ENCODE results near the gene D2HGDH.
A peak's percentile ranks its signal among the peaks of the same experiment; 100 is the strongest.

The D2HGDH gene

GRCh38 chr2:241734467-241735208, at the start of gene D2HGDH:
Gene D2HGDH, plus strand, starts transcription at chr2:241734630. Its CDS starts 595 bp downstream, at chr2:241735225.
- FAIRE-seq, result no peak

GRCh38 chr2:241686324-241686649, 48.1 kb upstream of the D2HGDH start:
- DNase-seq (ENCODE audit: insufficient read length, low spot score) (no peak), FAIRE-seq (no peak)
- TF ChIP-seq CTCF (IDR thresholded peaks at IDR 0.05; ENCODE audit: insufficient read depth, missing control alignments), result no peak

More at GRCh38 chr2:241734467-241735208, at the start of gene D2HGDH:
- peak; percentile 80 for DNase-seq (ENCODE audit: insufficient read length, low spot score)
- TF ChIP-seq CTCF (IDR thresholded peaks at IDR 0.05; ENCODE audit: insufficient read depth, missing control alignments), result no peak

- FAIRE-seq (no peak), DNase-seq (ENCODE audit: insufficient read length, low spot score) (peak; percentile 96)
- no peak for TF ChIP-seq CTCF (IDR thresholded peaks at IDR 0.05; ENCODE audit: insufficient read depth, missing control alignments)
These were observed 47.6 kb upstream of the D2HGDH start, which contains the start of gene DTYMK for GRCh38 chr2:241686650-241687425. Gene DTYMK, minus strand, starts transcription at chr2:241686815. Its CDS starts 32 bp downstream, at chr2:241686783.

- no peak for FAIRE-seq
- no peak for TF ChIP-seq CTCF (IDR thresholded peaks at IDR 0.05; ENCODE audit: insufficient read depth, missing control alignments)
These were observed 45.1 kb upstream of the D2HGDH start for GRCh38 chr2:241689306-241689705.

GRCh38 chr2:241690202-241690717, 44.2 kb upstream of the D2HGDH start:
- FAIRE-seq, result no peak
- no peak for DNase-seq (ENCODE audit: insufficient read length, low spot score)
- TF ChIP-seq CTCF (IDR thresholded peaks at IDR 0.05; ENCODE audit: insufficient read depth, missing control alignments), result no peak

More at GRCh38 chr2:241689306-241689705, 45.1 kb upstream of the D2HGDH start:
- DNase-seq (ENCODE audit: insufficient read length, low spot score), result no peak

GRCh38 chr2:241692448-241692847, 42.0 kb upstream of the D2HGDH start:
- TF ChIP-seq CTCF (IDR thresholded peaks at IDR 0.05; ENCODE audit: insufficient read depth, missing control alignments), result no peak
- FAIRE-seq, result no peak
- DNase-seq (ENCODE audit: insufficient read length, low spot score), result no peak

Data from D721Med (cell line).